ENCODE measurements around the gene SYNGR1. TPM values are rescaled to one million over a fixed set of nuclear protein-coding genes. Genes with fewer than 3 reads are reported as not detected.
A peak's percentile ranks its signal among the peaks of the same experiment; 100 is the strongest.

SYNGR1 gene
- polyA plus RNA-seq, 3 donors: 18.0 to 54.9 (median 39.6) TPM

GRCh38 chr22:39303892-39304671 lies 45.7 kb upstream of the SYNGR1 start:
- no peak overlapping the region for H3K4me2 ChIP-seq (replicated peaks; ENCODE audit: extremely low read depth, low read length, poor library complexity, severe bottlenecking)
- H3K27ac ChIP-seq (ENCODE audit: low read depth in 1 of 2, low read length in 2 of 2): no peak overlapping the region
- no peaks in the 10 kb centered on the region for H3K79me2 ChIP-seq (ENCODE audit: insufficient read depth, low read length)
- H3K36me3 Mint-ChIP-seq: peaks cover 2 to 4% of the 10 kb centered on the region in 2 donors
- H2AFZ ChIP-seq (ENCODE audit: insufficient read depth, low read depth, low read length, poor library complexity, severe bottlenecking): no peak overlapping the region
- no peaks in the 10 kb centered on the region for H3K36me3 ChIP-seq (replicated peaks in 1 of 2; ENCODE audit: control insufficient read depth in 1 of 2, insufficient read depth in 2 of 2, low read length in 2 of 2)
- no peak overlapping the region for H3K4me3 Mint-ChIP-seq
- H3K9ac ChIP-seq (ENCODE audit: insufficient read depth, low read length, poor library complexity, severe bottlenecking): no peak overlapping the region
- H3K9me3 ChIP-seq (replicated peaks in 1 of 2; ENCODE audit: control insufficient read depth in 1 of 2, insufficient read depth in 1 of 2, low read length in 2 of 2): no peaks in the 10 kb centered on the region
- TF ChIP-seq, protein P1, sequence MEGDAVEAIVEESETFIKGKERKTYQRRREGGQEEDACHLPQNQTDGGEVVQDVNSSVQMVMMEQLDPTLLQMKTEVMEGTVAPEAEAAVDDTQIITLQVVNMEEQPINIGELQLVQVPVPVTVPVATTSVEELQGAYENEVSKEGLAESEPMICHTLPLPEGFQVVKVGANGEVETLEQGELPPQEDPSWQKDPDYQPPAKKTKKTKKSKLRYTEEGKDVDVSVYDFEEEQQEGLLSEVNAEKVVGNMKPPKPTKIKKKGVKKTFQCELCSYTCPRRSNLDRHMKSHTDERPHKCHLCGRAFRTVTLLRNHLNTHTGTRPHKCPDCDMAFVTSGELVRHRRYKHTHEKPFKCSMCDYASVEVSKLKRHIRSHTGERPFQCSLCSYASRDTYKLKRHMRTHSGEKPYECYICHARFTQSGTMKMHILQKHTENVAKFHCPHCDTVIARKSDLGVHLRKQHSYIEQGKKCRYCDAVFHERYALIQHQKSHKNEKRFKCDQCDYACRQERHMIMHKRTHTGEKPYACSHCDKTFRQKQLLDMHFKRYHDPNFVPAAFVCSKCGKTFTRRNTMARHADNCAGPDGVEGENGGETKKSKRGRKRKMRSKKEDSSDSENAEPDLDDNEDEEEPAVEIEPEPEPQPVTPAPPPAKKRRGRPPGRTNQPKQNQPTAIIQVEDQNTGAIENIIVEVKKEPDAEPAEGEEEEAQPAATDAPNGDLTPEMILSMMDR (IDR thresholded peaks at IDR 0.05): no peak
- peaks cover 5 to 10% (median 6%) of the 10 kb centered on the region in 3 donors for H3K27me3 Mint-ChIP-seq (ENCODE audit: low read depth in 3 of 3)
- no peaks in the 10 kb centered on the region for H3K27me3 ChIP-seq (ENCODE audit: control insufficient read depth in 2 of 2, insufficient read depth in 2 of 2, low read length in 2 of 2)
- H3K27ac Mint-ChIP-seq: no peak overlapping the region
- no peaks in the 10 kb centered on the region for H3K9me3 Mint-ChIP-seq
- peaks cover 47% of the 10 kb centered on the region for H3K4me1 Mint-ChIP-seq
- intact Hi-C loops (cut with micrococcal nuclease): no loop called here
- no peak for DNase-seq
- no peaks in the 10 kb centered on the region for H4K20me1 ChIP-seq (ENCODE audit: insufficient read depth, low read length)
- H3K4me3 ChIP-seq (replicated peaks in 1 of 3; ENCODE audit: low read depth in 2 of 3, low read length in 3 of 3): no peak overlapping the region
- 97% methylated on average over 12 of the region's 16 CpGs for WGBS (ENCODE audit: insufficient coverage)
- peaks cover 45 to 49% of the 10 kb centered on the region in 2 donors for H3K4me1 ChIP-seq (ENCODE audit: control insufficient read depth in 1 of 2, insufficient read depth in 2 of 2, low read length in 2 of 2)

- no peak overlapping the region for H3K4me3 Mint-ChIP-seq
- Histone ChIP-seq H3K27ac (ENCODE audit: low read depth in 1 of 2, low read length in 2 of 2) (no peak overlapping the region), H3K36me3 (replicated peaks in 1 of 2; ENCODE audit: control insufficient read depth in 1 of 2, insufficient read depth in 2 of 2, low read length in 2 of 2) (peaks cover 2 to 3% of the 10 kb centered on the region in 2 donors), H3K4me2 (replicated peaks; ENCODE audit: extremely low read depth, low read length, poor library complexity, severe bottlenecking) (no peak overlapping the region), H3K4me3 (replicated peaks in 1 of 3; ENCODE audit: low read depth in 2 of 3, low read length in 3 of 3) (no peak overlapping the region), H3K9ac (ENCODE audit: insufficient read depth, low read length, poor library complexity, severe bottlenecking) (no peak overlapping the region), H3K27me3 (ENCODE audit: control insufficient read depth in 2 of 2, insufficient read depth in 2 of 2, low read length in 2 of 2) (no peaks in the 10 kb centered on the region), H3K79me2 (ENCODE audit: insufficient read depth, low read length) (no peaks in the 10 kb centered on the region), H3K9me3 (replicated peaks in 1 of 2; ENCODE audit: control insufficient read depth in 1 of 2, insufficient read depth in 1 of 2, low read length in 2 of 2) (no peaks in the 10 kb centered on the region), H2AFZ (ENCODE audit: insufficient read depth, low read depth, low read length, poor library complexity, severe bottlenecking) (peak overlapping the region; percentile 22), H4K20me1 (ENCODE audit: insufficient read depth, low read length) (peaks cover 14% of the 10 kb centered on the region), H3K4me1 (ENCODE audit: control insufficient read depth in 1 of 2, insufficient read depth in 2 of 2, low read length in 2 of 2) (peaks cover 35 to 46% of the 10 kb centered on the region in 2 donors)
- H3K4me1 Mint-ChIP-seq: peaks cover 41% of the 10 kb centered on the region
- H3K27ac Mint-ChIP-seq: peak overlapping the region in 4 of 7 donors; percentile 32 to 77 (median 43)
- peaks cover 0 to 4% (median 0%) of the 10 kb centered on the region in 7 donors for H3K9me3 Mint-ChIP-seq
- H3K36me3 Mint-ChIP-seq: peaks cover 4 to 5% of the 10 kb centered on the region in 2 donors
- TF ChIP-seq, protein P1 (IDR thresholded peaks at IDR 0.05): peak; percentile 51
- peaks cover 2 to 10% (median 8%) of the 10 kb centered on the region in 3 donors for H3K27me3 Mint-ChIP-seq (ENCODE audit: low read depth in 3 of 3)
- intact Hi-C loops (cut with micrococcal nuclease): loop anchor here in 1 of 2 donors (5.0 kb wide), 1 partner anchor 39 kb away; no protein-coding TSS in a partner anchor
- WGBS (ENCODE audit: insufficient coverage): 43% methylated on average over 9 of the region's 14 CpGs
- peak in 2 of 3 donors; percentile 65 to 68 for DNase-seq
Measured at GRCh38 chr22:39306456-39307361, 43.1 kb upstream of the SYNGR1 start.

Measured in CD14-positive monocyte (primary cell).